HL-60/S4 (cell line): ENCODE measurements around the gene KMO.

ENCODE experiments used
- in situ Hi-C: fragments of 300-500 bp; cut with MboI; formaldehyde crosslinking; loops from 2 replicates; pipeline ENCODE4 v1.14.3; 2022; ENCODE audit warnings: low sequenced_read_pairs

Gene KMO

GRCh38 chr1:241532162-241532531, at the start of gene KMO:
TSS of gene KMO (plus strand) at chr1:241532378. CDS start at chr1:241532445, 67 bp downstream.
- in situ Hi-C loops: loop anchor here (25.0 kb wide), 1 partner anchor 330 kb away; no protein-coding TSS in a partner anchor

GRCh38 chr1:241482761-241483250, 49.4 kb upstream of the KMO start:
- in situ Hi-C loops: loop anchor here (25.0 kb wide), 1 partner anchor 596 kb away; no protein-coding TSS in a partner anchor

GRCh38 chr1:241485145-241485544, 47.0 kb upstream of the KMO start:
- in situ Hi-C loops: loop anchor here (25.0 kb wide), 1 partner anchor 598 kb away; no protein-coding TSS in a partner anchor

GRCh38 chr1:241485554-241485992, 46.6 kb upstream of the KMO start:
- in situ Hi-C loops: loop anchor here (25.0 kb wide), 1 partner anchor 598 kb away; no protein-coding TSS in a partner anchor

GRCh38 chr1:241488739-241489138, 43.4 kb upstream of the KMO start:
- in situ Hi-C loops: loop anchor here (25.0 kb wide), 1 partner anchor 601 kb away; no protein-coding TSS in a partner anchor

GRCh38 chr1:241495741-241496140, 36.4 kb upstream of the KMO start:
- in situ Hi-C loops: loop anchor here (25.0 kb wide), 1 partner anchor 608 kb away; no protein-coding TSS in a partner anchor

GRCh38 chr1:241499910-241500309, 32.3 kb upstream of the KMO start:
- in situ Hi-C loops: loop anchor here (25.0 kb wide), 1 partner anchor 613 kb away; no protein-coding TSS in a partner anchor

GRCh38 chr1:241503444-241503843, 28.7 kb upstream of the KMO start:
- in situ Hi-C loops: no loop called here

- in situ Hi-C loops: no loop called here
Observed at GRCh38 chr1:241507189-241507863, 24.9 kb upstream of the KMO start.

GRCh38 chr1:241513378-241513777, 18.8 kb upstream of the KMO start:
- in situ Hi-C loops: no loop called here

- in situ Hi-C loops: no loop called here
Observed at GRCh38 chr1:241518476-241519307, 13.5 kb upstream of the KMO start.

GRCh38 chr1:241519308-241520079, 12.7 kb upstream of the KMO start, which contains the start of gene FH:
TSS of gene FH (minus strand) at chr1:241519755. CDS start at chr1:241519722, 33 bp downstream.
- in situ Hi-C loops: no loop called here

- in situ Hi-C loops: no loop called here
Observed at GRCh38 chr1:241520080-241520465, 12.1 kb upstream of the KMO start.

GRCh38 chr1:241521718-241522117, 10.5 kb upstream of the KMO start:
- in situ Hi-C loops: no loop called here

- in situ Hi-C loops: loop anchor here (25.0 kb wide), 1 partner anchor 337 kb away; no protein-coding TSS in a partner anchor
Observed at GRCh38 chr1:241525026-241525425, 7.2 kb upstream of the KMO start.

- in situ Hi-C loops: loop anchor here (25.0 kb wide), 1 partner anchor 335 kb away; no protein-coding TSS in a partner anchor
Observed at GRCh38 chr1:241527146-241527545, 5.0 kb upstream of the KMO start.

- in situ Hi-C loops: loop anchor here (25.0 kb wide), 1 partner anchor 331 kb away; no protein-coding TSS in a partner anchor
Observed at GRCh38 chr1:241531195-241532161, 700 bp upstream of the KMO start.

- in situ Hi-C loops: loop anchor here (25.0 kb wide), 1 partner anchor 329 kb away; no protein-coding TSS in a partner anchor
Observed at GRCh38 chr1:241532864-241533263, 686 bp downstream of the KMO start.
